ENCODE measurements around the gene UBE2J1.
"Not testable (repeated sequence)": the region's sequence is repeated elsewhere in the genome, so short reads cannot be mapped to it uniquely, and the experiment has no call there.

Gene UBE2J1

DNA sequence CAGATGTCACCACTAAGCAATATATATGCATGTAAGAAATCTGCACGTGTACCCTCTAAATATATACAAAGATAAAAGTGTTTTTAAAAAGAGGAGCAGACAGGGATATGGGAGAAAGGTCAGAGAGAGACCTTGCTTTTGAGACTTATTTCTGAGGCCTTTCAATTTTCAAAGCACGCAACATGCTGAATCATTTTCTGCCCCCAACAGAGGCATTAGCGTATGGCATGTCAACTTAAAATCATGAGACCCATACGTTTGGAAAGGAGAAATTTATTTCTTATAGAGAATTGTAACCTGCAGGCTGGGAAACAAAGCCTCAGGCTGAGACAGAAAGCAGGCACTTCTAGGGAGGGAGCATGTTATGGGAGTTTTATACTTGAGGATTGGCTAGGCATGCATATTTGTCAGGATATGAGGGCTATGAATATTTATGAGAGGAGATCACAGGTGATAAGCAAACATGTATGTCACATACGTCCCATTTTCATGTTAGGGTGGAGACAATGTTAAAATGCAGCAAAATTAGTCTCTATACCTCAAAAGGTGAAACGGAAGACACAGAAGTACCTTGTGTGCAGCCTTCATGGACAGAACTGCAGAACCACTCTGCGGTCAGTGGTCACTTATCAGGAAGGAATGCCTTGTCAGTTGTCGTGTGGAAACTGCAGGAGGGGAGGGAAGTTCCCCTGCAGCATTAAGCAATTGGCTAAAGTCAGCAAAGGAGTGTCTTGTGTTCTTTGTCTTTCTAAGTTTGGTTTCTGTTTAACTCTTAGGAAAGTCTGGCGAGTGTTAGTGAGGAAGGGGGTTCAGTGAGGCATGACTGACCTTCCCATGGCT, 31.2 kb downstream of the UBE2J1 start:
- no peak for DNase-seq (ENCODE audit: insufficient read length, low spot score)
- no peak for FAIRE-seq

DNA sequence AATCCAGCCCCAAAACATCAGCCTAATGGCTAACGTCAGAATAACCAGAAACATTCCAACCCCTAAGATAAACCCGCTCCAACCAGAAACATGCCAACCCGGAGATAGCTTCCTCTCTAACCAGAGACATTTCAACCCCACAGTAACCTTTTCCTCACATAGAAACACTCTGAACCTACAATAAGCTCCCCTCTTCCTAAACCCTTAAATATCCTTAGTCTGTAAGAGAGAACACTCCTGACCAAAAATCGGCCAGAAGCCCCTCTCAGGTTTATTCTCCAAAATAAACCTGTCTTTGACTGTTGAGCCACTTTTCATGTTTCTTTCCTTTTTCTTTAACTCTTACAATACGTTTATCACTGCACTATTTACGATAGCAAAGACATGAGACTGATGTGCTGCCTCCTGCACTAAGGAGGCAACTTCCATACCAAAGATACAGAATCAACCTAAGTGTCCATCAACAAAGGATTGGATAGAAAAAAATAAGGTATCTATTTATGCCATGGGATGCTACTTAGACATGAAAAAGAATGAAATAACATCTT, 32.4 kb downstream of the UBE2J1 start:
- DNase-seq (ENCODE audit: insufficient read length, low spot score) = no peak
- FAIRE-seq = no peak

DNA sequence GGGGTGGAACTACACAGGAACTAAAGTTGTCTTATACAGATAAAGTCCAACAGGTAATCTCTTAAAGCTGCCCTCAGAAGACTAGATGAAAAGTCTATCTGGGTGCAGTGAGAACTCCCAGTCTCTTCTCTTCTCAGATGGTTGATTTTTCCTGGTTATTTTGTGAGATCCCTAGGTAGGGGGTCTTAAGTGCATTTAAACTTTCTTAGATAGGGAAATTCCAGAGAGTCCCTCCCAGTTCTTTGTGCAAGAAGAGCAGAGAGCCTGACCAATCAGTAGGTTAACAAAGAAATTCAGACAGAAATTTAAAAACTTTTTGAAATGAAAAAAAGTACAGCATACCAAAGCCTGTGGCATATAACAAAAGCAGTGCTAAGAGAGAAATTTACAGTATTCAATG, 35.5 kb downstream of the UBE2J1 start:
- no peak for DNase-seq (ENCODE audit: insufficient read length, low spot score)
- FAIRE-seq = no peak

DNA sequence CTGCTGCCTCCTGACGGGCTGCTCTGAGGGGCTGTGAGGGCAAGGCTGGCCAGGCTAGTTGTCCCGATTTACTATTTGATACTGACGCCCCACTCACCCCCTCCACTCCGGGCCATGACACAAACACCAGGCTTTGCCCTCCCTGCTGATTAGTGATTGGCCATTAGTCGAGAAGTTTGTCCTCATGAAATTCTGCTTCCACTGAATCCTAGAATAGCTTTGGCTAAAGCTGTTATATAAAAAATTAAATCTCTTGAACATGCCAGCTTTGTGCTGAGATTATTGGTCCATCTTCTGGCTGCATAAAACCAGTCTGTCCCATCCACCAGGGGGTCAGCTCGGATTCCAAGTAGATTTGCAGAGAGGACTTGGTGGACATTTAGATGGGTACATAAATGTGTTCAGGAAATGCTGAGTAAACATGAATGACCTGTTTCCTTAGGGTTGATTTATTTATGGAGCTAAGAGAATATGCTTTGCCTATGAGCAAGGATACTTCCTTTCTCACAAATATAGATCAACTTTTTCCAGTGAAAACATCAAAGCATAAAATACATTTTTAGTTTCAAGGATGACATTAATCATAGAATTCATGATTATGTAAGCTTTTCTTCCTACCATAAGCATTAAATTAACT, 37.2 kb downstream of the UBE2J1 start, which contains the start of gene GABRR2:
Gene GABRR2, minus strand, starts transcription at position 51 of the 637 bp plus-strand sequence. CDS start 134 bp downstream, outside the sequence.
- FAIRE-seq (no peak), DNase-seq (ENCODE audit: insufficient read length, low spot score) (no peak)

DNA sequence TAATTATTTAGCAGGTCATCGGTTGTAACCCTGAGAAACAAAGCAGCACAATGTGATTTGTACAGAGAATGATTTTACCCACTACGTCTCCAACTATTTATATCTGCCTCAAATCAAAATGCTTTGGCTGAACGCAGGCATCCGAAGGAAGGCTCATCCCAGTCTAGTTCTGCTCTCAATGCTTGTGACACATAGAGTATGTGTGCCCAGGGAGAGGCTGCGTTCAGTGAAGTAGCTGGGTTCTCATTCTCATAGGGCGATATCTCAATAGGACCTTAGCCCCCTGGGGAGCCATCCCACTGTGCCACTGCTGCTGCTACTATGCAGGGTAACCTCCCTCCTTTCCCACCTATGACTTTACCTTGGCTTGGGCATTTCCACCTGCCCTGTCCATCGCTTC, 37.8 kb downstream of the UBE2J1 start:
- FAIRE-seq (no peak), DNase-seq (ENCODE audit: insufficient read length, low spot score) (no peak)

DNA sequence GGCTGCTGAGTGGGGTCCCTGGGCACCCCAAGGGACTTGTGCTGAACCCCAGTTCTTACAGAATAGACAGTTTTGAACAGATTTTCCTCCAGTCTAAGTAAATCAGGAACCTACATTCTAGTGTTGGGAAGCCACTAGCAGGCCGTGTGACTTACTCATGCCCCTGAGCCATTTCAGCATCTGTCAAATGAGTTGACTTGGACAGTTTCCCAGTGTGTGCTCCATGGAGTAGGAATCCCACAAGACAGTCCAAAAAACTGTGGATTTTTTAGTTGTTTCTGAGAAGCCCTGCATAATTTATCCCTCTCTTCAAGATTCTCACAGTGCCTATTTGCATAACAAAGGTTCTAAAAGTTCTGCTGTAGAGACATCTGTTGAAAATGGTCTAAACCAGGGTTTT, 39.5 kb downstream of the UBE2J1 start:
- DNase-seq (ENCODE audit: insufficient read length, low spot score) (peak; percentile 71), FAIRE-seq (no peak)

DNA sequence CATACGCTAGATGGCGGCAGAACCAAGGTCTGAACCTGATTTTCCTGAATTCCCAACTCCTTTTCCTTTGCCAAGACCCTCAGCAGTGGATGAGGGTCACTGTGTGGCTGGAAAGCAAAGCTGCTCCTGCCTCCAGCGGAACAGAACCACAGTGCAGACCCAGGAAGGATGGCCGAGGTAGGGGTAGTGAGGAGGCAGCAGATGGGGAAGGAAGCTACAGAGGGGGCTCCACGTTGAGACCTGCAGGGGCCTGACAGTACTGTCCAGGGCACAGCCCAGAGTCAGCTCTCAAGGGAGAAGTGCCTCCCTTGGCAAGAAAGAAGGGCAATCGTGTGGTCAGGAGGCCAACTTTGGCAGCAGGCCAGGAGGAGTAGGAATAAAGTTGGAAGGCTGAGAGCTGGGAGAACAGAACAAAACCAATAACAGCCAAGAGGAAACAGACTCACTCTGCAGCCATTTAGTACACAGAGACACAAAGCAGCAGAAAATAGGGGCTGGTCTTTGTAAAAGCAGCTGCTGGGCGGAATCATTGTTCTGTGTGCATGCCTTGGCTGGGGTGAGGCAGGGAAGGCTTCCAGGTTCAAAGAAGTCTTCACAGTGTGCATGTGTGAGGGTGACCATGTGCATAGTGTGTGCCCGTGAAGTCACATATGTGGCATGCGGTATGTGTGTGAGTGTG, 40.5 kb downstream of the UBE2J1 start:
- DNase-seq (ENCODE audit: insufficient read length, low spot score) = no peak
- peak; percentile 58 for FAIRE-seq

DNA sequence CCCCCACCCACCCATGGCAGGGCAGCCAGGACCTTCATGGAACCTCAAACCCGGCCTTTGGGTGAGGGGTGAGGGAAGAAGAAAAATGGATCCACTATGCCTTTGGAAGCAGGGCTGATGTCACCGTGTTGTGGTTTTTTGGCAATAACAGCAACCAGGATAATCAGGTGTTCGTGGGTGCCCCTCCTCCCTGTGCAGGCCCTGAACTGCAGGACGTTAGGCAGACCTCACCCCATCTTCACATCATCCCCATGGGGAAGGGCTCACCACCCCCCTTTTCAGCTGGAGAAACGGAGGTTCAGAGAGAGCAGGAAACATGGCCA, 41.0 kb downstream of the UBE2J1 start:
- DNase-seq (ENCODE audit: insufficient read length, low spot score) (no peak), FAIRE-seq (peak; percentile 13)

DNA sequence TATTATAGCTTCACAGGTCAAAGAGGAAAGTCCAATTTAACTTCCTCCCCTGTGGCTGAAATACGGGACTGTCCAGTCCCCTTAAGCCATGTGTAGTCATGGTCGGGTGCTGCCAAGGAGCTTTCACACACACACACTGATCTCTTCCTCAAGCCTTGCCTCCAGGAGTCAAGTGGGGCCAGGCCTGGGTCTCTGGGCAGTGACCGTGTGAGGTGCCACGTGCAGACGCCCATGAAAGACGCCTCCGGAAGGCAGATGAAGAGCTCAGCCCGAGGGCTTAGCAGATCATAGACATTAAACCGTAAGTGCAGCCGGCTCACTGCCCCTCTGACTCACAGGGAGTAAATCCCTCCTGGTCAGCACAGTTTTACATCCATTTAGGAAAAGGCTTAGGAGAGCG, 41.6 kb downstream of the UBE2J1 start:
- peak; percentile 57 for FAIRE-seq
- DNase-seq (ENCODE audit: insufficient read length, low spot score) = peak; percentile 62

DNA sequence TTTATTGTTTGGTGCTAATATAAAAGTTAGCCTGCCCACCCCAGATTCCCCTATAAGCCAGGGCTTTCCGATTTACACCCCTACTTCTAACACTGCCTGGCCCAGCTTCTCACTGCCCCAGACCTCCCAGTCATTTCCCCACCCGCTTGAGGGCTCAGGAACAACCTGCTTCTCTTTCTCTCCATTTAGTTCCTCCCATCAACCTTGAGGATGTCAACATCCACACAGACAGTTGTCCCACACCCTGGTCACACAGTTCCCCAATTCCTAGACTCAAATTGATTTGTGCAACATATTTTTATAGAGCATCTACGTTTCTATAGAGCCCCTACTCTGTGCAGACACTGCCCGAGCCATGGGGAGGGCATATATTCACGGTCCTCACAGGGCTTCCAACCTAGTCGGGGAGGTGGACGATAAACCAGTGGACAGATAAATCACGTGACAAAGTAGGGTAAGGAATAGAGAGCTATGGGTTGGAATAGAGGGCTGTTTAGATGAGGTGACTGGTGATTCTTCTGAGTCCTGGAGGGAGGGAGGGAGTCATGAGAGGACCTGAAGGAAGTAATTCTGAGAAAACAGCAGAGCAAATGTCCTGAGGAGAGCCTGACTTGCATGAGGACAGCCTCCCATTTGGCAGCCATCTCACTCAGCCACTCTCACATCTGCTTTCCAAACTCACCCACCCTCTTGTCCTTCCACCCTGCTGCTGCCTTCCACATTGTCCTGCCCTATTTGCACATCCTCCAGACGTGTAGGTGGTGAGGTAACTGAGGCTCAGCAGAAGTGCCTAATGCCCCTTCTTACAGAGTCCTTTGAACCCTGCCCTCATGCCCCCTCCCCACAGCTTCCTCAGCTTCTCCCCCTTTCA, 43.8 kb downstream of the UBE2J1 start:
- FAIRE-seq (no peak), DNase-seq (ENCODE audit: insufficient read length, low spot score) (no peak)

DNA sequence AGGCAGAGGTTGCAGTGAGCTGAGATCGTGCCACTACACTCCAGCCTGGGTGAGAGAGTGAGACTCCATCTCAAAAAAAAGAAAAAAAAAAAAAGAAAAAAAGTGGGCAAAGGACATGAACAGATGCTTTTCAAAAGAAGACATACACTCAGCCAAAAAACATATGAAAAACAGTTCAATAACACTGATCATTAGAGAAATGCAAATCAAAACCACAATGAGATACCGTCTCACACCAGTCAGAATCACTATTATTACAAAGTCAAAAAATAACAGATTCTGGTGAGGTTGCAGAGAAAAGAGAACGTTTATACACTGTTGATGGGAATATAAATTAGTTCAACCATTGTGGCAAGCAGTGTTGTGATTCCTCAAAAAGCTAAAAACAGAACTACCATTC, 48.0 kb downstream of the UBE2J1 start:
- not testable (repeated sequence) for FAIRE-seq

DNA sequence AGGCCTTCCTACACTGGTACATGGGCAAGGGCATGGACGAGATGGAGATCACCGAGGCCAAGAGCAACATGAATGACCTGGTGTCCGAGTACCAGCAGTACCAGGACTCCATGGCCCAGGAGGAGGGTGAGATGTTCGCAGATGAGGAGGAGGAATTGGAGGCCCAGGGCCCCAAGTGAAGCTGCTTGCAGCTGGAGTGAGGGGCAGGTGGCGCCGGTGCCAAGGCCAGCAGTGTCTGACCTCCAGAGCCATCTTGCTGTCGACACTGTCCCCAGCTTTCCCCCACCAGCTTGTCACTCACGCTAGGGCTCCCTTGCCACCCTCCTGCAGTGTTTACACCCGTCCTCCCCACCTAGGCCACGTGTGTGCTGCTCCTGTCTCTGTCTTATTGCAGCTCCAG, 49.6 kb downstream of the UBE2J1 start:
- DNase-seq (ENCODE audit: insufficient read length, low spot score) (no peak), FAIRE-seq (no peak)

More for the DNA sequence above, 48.0 kb downstream of the UBE2J1 start:
- not testable (repeated sequence) for DNase-seq (ENCODE audit: insufficient read length, low spot score)

DNA sequence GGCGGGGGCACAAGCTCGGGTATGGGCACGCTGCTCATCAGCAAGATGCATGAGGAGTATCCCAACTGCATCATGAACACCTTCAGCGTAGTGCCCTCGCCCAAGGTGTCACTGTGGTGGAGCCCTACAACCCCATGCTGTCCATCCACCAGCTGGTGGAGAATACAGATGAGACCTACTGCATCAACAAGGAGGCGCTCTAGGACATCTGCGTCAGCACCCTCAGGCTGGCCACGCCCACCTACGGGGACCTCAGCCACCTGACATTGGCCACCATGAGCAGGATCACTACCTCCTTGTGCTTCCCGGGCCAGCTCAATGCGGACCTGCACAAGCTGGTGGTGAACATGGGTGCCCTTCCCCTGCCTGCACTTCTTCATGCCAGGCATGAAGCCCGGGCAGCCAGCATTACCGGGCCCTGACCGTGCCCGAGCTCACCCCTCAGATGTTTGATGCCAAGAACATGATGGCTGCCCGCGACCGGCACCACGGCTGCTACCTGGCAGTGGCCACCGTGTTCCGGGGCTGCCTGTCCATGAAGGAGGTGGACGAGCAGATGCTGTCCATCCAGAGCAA, 50.2 kb downstream of the UBE2J1 start:
- FAIRE-seq (no peak), DNase-seq (ENCODE audit: insufficient read length, low spot score) (no peak)

DNA sequence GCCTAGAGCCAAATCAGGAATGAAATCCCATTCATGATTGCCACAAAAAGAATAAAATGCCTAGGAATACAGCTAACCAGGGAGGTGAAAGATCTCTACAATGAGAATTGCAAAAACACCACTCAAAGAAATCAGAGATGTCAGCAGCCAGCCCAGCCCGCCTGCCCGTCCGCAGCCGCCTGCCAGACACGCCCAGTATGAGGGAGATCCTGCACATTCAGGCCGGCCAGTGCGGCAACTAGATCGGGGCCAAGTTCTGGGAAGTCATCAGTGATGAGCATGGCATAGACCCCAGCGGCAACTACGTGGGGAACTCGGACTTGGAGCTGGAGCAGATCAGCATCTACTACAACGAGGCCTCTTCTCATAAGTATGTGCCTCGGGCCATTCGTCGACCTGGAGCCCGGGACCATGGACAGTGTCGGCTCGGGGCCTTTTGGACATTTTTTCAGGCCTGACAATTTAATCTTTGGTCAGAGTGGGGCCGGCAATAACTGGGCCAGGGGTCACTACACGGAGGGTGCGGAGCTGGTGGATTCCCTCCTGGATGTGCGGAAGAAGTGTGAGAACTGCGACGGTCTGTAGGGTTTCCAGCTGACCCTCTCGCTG, 50.8 kb downstream of the UBE2J1 start:
- FAIRE-seq = no peak

DNA sequence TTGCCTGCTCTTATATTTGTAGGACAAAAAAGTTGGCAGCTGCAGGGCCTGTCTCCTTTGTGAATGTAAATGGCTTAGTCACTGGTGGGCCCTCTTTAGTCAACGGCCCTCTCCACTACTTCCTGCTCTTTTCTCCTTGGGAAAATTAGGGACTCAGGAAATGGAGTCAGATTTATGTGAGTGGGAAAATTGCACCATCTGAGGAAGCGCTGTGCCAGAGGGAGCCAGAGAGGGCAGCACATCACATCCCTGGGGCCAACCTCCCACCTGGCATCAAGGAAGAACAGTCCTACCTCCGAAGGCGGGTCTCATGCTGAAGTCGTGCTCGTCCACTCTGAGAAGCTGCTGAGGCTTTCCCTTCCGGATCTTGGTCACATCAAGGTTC, 53.1 kb downstream of the UBE2J1 start:
- FAIRE-seq (no peak), DNase-seq (ENCODE audit: insufficient read length, low spot score) (no peak)

More for the DNA sequence above, 50.8 kb downstream of the UBE2J1 start:
- no peak for DNase-seq (ENCODE audit: insufficient read length, low spot score)

DNA sequence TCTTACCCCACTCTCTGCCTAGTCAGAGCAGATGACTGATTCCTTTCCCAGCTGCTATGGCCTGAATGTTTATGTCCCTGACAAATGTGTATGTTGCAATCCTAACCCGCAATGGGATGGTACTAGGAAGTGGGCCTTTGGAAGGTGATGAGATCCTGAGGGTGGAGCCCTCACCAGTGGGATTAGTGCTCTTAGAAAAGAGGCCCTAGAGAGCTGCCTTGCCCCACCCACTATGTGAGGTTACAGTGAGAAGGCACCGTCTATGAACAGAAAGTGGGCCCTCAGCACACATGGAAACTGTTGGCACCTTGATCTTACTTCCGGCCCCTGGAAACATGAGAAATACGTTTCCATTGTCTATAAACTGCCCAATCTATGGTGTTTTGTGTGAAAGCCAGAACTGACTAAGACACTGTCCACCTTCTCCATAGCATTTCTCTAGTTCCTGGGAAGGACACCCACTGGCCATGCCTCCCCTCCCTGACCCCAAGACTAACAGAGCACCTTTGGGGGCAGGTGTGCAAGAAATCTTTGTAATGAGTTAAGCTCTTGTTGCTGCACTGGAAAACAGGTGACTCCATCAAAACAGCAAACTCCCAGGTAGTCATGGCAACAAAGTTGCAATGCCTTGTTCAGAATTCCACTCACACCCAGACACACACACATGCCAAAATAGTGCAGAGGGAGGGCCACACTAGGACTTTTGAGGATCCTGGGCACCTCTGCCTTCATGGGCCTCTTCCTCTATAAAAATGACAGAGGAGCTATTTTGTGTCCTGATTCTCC, 53.6 kb downstream of the UBE2J1 start:
- DNase-seq (ENCODE audit: insufficient read length, low spot score) = peak; percentile 76
- FAIRE-seq = peak; percentile 88

DNA sequence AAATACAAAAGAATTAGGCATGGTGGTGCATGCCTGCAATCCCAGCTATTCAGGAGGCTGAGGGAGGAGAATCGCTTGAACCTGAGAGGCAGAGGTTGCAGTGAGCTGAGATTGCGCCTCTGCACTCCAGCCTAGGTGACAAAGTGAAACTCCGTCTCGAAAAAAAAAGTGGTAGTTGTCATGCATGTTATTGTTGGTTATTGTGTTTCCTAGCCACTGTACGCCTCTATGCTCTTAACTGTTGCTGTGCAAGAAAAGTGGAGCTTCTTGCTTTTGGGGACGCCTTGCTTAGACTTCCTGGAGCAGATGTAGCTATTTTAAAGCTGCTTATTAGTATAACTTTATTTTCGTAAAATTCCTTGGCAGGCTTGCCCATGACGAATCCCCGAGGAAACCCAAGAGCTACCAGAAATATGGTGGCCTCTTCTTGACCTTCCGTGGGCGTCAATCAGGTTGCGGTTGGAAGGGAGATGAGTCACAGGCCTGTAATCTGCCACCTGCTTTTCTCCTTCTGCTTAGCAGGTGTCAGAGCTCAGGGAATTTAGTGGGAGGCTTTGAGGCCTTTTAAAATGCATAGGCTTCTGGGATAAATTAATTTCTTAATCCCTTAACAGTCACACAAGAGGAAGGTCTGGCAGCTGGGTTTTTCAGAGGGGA, 54.7 kb downstream of the UBE2J1 start:
- FAIRE-seq = peak; percentile 42
- peak; percentile 78 for DNase-seq (ENCODE audit: insufficient read length, low spot score)

DNA sequence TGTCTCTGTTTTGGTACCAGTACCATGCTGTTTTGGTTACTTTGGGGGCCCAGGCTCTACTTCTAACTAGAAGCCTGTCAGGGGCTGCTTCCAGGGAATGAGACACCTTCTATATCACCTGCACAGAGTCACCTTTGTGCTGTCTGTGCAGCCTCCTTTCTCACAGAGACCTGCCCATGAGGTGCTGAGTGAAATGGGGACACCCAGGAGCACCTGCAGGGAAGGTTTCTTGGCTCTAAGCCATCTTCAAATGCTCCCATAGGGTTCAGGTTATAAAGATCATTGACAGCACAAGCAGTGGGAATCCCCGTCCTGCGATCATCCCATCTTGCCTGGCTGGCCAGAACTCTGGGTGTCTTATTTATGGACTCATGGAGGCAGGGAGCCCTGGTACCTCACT, 56.5 kb downstream of the UBE2J1 start:
- DNase-seq (ENCODE audit: insufficient read length, low spot score) = no peak
- FAIRE-seq = no peak

All from HTR-8/SVneo (cell line).